ENCODE data around the gene CASP14. TPM values are rescaled to one million over a fixed set of nuclear protein-coding genes. Genes with fewer than 3 reads are reported as not detected.

The CASP14 gene
- total and polyA plus RNA-seq, 2 of the 8 experiments (the other 6 are each of a cell fraction or from before 2014, with no cell fraction given): not detected

- TF ChIP-seq CHD7 (IDR thresholded peaks at IDR 0.05; ENCODE audit: insufficient replicate concordance, low read length) (no peak), TBP (IDR thresholded peaks at IDR 0.05; ENCODE audit: low read depth, low read length) (no peak), JUND (IDR thresholded peaks at IDR 0.05; ENCODE audit: low read length) (no peak), SIN3A (conservative IDR thresholded peaks at IDR 0.05 in 1 of 2, IDR thresholded peaks at IDR 0.05 in 1 of 2; ENCODE audit: low read depth in 1 of 2, low read length in 2 of 2) (no peak), KDM5A (IDR thresholded peaks at IDR 0.05; ENCODE audit: low read length) (no peak), NANOG (IDR thresholded peaks at IDR 0.05; ENCODE audit: insufficient read depth, low read depth, low read length, poor library complexity, severe bottlenecking) (no peak), ATF3 (IDR thresholded peaks at IDR 0.05; ENCODE audit: insufficient read depth, low read depth, low read length) (no peak), BACH1 (IDR thresholded peaks at IDR 0.05; ENCODE audit: low read length) (no peak), ASH2L (IDR thresholded peaks at IDR 0.05; ENCODE audit: low read length) (no peak), CBX8 (IDR thresholded peaks at IDR 0.05; ENCODE audit: borderline replicate concordance, low read depth, low read length) (no peak), RXRA (IDR thresholded peaks at IDR 0.05; ENCODE audit: insufficient read depth, low read depth, low read length) (no peak)
Observed at GRCh38 chr19:15038294-15038693, 11.0 kb upstream of the CASP14 start (continued).
